ENCODE measurements around the gene NXPH3.

Gene NXPH3

DNA sequence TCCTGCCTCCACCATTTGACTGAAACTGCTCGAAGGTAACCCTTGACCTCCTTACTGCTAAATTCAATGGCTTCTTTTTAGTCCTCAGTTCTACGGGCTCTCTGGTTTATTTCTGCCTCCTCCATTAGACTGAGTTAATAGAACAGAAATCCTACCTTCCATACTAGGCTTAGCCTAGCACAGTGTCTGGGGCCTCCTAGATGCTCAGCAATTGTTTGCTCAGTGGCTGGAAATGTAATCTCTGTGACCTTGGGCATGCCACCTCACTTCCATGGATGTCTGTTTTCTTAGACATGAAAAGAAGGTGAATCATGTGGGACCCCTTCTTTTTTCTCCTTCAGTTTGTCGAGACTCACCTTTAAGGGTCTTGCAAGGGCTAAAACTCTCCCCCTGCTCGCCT is 19.7 kb downstream of the NXPH3 start:
- no peak for DNase-seq

DNA sequence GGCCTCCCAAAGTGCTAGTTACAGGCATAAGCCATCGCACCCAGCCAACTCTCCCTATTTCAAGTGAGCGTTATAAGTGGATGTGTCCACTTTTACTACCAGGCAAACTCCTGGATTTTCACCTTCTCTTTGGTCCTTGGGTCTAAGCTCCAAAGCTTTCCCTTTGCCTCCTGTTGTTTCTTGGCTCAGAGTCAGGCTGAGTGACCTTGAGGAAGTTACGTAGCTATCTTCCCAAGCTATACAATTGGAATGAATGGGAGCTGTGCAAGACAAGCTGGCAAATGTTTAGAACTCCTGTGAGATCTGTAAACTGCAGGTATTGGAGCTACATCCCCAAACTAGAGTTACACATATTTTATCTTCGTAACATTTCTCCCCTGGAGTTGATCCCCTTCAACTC is 20.3 kb downstream of the NXPH3 start:
- DNase-seq = no peak

DNA sequence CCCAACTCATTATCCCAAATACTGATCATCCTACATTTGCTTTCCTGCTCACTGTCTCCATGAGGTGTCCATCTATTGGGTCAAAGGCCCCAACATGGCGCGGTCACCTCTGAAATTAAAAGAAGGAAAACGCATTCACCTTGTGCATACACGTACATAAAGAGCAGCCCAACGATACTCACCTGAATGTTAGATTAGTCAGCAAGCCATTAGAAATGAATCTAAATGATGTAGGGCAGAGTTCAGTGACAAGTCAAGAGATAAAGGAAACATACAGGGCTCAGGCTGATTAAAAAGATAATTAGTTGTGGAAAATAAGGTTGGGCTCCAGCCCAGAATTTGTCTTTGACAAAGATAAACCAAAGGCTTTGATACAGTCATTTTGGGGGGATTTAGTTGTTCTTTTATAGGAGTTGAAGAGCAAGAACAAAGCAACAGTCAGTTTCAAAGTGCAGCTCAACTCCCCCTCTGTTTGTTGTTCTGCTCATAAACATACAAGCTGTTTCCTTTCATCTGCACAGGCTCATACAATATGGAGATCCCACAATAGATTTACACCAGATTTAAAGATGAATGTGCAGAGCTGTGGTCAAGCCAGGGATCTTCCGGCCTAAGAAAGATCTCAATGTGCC is 21.1 kb downstream of the NXPH3 start:
- no peak for DNase-seq

DNA sequence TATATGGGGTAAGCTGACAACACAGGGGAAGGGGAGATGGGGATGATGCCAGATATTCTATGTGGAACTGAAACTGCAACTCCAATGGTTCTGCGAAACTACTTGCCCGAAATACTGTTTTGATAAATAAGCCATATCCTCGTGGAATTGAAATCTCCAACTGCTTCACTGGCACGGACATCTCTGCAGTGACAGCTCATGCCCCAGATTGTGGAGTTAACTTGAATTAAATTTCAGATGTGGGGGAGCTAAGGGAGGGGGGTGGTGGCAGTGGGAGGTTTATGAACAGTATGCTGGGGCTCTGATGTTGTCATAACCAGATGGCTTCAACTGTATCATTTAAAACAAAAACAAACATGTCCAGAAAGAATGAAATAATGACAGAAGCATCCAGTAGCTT is 21.8 kb downstream of the NXPH3 start:
- DNase-seq = no peak

DNA sequence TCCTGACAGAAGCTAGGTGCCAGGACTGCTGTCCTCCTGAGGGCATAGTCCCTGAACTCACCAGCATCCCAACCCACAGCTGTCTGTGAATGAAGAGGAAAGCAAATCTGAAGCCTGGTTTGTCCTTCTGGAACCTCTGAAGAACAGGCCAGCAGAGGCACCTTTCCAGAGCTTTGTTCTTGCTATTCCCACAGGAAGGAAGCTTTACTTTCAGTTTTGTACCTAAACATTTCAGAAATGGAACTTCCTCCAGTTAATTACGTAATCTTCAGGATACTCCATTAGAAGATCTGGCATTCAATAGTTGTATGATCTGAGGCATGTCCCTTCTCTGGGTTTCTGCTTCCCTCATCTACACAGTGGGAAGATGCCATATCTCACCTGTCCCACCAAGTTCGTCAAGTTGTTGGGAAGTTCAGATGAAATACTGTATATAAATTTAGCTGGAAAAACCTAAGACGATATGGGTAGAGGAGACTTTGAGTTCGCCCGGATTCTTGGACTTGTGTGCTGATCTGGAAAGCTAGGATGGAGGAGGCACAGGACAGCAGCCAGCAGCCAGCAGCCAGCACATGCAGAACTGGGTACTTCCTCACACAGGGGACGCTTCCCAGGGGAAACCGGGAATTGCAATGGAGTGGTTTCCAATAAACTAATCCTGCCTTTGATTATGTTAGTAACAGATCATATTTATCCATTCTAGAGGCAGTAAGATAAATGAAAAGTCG is 22.4 kb downstream of the NXPH3 start:
- DNase-seq = no peak

DNA sequence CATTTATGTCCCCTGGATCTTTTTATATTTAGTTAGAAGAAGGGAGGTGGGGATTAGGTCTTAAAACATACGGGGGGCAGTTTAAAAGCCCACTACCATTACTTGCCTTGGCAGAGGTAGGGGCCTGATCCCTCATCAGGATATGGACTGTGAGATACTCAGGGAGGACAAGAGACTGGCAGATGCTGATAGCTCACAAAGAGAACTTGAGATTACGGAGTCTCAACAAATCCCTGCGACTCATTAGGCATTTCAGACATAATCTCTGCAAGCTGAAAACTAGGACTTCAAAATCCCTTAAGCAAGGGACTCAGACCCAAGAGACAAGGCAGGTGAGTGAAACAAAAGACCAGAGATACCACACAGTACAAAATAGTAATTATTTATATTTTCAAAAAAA is 23.2 kb downstream of the NXPH3 start:
- no peak for DNase-seq

DNA sequence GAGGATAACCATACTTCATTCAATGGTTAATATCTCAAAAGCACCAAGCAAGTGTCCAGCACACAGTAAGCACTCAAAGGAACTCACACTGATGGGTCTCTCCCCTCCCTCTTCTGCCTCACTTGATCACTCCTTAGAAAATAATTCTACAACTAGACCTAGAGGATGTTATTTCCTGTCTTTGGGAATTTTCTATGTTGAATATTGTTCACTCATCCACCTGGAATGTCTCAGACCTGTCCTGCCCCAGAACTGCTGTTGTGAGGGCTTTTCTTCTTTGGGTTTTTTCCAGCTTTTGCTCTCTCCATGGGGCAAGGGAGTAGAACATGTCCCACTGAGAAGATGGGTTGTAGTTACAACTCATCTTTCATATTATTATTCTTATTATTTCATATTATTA is 25.3 kb downstream of the NXPH3 start:
- no peak for DNase-seq

DNA sequence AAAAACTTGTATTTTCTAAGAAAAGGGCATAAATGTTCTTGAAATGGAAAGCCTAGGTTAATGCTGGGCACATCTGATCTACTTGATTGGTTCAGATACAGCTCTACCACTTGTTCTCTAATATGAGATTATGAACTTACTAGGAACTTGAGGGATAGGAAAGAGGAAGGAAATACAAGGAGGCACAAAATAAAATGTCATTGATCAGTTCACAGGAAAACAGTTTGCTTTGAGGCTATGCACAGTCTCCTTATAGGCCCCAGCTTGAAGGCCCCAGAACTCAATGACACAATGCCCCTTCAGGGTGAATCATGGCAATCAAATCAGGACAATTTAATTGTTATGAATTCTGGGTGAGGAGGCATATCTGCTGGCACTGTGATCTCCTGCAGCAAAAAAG is 27.1 kb downstream of the NXPH3 start:
- DNase-seq = no peak

DNA sequence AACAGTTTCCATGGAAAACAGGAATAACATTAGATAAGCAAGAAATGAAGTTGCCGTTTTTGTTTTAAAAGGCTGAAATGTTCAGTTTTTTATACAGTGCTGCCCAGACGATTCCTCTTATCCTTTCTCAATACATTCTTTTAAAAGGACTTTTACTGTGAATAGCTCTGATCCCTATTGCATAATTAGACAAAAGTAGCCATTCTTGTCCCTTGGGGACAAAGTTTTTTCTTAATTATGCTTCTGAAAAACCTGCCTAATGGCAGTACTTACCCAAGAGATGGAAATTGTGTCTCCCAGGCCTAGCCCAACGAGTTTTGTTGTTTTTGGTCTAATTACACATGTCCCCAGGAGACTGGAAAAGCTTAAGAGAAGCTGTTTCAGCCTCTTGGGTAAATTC is 27.6 kb downstream of the NXPH3 start:
- DNase-seq = no peak

DNA sequence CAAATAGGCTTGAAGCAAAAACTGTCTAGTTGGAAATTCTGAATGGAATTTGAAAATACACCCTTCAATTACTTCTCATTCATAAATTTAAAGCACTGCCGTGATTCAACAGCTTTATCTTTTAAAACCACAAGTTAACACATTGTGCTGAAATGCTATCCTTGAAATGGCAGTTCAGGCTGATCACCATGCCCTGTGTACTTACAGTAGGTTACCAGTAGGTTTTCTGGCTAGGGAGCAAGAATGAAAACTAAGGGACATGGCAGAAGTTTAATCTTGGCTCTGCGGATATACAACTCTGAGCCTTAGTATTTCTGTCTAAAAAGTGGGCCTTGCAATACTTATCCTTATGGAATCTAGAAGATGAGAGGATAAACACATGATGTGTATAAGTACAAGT is 28.0 kb downstream of the NXPH3 start:
- no peak for DNase-seq

DNA sequence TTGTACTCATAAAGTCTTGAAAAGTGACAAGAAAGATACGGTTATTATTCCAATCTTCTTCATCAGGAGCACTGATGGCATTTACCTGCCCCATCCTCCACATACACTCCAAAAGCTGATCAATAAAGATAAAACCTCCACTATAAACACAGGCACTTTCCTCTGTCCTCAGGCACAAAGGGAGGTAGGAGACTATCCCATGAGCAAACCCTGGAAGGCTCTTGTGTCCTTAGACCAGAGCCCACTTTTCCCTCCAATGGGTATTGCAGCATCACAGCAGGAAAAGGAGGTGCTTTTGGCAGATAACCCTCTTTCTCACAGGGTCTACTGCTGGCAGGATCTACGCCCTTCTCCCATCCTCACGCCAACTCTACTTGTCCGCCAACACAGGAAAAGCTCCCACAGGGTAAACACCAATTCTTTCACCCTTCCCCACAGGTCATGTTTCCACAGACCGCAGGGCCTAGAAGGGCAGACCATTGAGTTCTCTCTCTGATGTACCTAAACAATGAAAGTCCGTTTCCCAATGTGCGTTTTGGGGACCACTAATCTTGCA is 28.7 kb downstream of the NXPH3 start:
- no peak for DNase-seq

DNA sequence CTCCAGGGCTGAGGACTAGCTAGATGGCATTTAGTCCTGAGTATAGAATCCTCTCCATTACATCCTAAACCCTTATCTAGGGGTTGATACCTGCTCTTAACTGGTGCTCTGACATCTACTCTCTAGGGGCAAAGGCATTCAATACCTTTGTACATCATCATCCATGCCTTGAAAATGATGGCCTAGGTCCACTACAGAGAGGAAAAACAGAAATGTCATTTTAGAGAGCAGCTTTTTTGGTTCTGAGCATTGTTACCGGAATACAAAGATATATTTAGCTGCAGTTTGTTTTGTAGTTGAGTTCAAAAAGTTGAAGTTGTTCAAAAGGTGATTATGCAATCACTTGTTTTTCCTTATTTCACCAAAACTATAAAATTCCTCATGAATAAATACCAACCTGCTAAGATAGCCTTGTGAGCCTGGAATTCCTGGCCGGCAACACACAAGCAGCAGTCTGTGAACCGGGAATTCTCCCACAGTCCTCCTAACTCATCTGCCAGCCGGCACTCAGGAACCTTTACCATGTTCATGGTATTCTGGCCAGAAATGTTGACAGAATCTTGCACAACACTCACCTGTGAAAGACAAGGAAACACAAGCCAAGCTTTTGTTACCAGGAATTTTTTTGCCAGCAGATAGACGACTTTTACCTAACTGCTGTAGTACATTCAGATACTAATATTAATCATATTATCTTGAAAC is 35.4 kb downstream of the NXPH3 start:
- DNase-seq = no peak

DNA sequence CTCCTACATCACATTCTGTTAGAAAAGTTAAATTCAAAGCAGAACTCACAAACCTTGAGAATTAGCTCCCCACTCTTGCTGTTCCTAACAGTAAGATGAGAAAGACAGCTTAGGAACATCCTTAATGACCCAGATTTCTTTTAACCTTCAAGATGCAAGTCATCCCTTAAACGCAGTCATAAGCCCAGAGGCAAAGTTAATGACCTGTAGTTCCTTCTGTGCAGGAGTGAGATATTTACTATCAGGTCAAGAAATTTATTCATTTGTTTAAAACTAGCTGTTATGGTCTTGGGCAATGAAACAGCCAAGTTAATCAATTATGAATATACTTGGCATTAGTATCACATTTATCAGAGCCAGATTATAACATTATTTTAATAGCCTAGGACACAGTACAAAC is 37.1 kb downstream of the NXPH3 start:
- no peak for DNase-seq

DNA sequence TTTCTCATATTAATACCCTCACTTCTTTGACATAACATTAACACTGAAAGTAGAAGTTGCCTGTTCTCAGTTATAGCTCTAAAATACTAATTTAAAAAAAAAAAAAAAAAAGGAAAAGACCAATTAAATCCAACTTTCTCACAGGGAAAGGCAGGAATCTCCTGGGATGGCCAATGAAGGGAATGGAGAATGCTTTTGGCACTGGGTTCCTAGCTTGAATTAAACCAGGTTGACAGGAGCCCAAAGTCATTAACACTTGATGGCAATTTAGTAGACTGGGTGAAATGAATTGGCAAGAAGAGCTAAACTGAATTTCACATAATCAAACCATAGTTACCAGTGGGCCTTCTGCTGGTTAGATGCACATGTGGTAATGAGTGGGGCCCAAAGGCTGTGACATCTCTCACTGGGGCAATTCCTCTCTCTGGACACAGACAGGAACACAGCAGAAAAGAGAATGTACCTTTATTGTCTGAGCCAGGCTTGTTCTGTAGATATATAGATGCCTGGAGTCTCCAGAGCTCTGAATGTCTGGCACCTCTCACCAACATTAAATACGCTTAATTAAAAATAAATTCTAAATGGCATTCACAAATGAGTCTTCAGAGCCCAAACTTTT is 37.6 kb downstream of the NXPH3 start:
- no peak for DNase-seq

DNA sequence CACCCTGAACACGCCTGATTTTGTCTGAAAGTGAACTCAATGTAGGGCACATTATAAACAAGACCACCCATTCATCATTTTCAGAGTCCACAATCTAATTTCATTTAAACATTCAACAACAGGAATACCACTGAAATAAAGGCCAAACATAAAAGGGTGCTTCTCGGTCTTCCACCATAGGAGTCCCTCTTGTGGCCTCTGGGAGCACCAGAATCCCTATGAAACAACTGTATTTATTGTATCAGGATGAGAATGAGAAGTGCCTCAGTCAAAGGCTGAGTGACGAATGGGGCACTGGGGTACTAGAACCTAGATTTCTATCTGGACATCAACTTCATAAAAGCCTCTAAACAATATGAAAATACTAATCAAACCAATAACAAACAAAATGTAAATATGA is 40.4 kb downstream of the NXPH3 start:
- DNase-seq = no peak

DNA sequence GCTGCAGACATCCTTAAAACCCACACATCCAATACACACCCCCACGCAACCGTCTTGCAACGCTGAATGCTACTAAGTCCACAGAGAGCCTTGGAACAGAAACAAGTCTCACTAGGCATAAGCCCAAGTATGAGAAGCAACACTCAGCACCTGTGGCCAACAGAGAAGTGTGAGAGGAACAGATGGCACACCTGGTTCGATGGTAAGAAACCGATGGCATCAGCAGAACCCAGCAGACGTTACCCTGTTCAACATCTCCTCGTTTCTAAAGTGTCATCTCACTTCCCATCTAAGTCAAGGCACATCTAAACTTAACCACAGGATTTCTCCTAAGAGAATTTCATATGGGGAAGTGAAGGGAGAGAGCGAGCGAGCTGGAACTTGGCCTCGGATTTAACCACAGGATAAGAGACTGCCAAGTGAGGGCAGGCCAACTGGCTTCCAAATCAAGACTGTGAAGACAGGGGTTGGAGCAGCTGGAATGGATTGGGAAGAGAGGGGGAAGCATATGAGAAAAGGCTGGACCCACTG is 41.0 kb downstream of the NXPH3 start:
- DNase-seq = no peak

DNA sequence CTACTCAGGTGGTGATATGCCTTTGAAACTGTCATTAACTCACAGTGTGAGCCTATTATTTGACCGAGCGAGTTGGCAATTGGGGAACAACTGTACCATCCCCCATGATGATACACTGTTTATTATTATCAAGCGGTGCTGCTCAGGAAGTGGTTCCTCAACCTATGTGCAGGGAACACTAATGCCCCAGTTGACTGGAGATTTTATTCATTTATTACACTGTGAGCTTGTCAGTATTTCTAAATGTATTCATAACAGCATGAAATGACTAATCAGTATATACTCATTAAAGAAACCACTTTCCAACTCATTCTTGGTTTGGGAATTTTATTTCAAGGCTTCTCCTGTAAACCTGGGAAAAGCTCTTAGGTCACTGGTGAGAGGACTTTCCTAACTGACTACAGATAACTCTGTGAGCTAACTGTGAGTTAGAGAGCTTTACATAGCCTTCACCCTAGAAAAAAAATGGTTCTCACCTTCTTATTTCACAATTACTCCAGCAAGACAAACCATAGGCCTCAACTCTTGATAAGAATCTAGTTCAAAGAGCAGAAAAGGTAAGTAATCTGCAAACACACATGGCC is 42.4 kb downstream of the NXPH3 start:
- DNase-seq = no peak

DNA sequence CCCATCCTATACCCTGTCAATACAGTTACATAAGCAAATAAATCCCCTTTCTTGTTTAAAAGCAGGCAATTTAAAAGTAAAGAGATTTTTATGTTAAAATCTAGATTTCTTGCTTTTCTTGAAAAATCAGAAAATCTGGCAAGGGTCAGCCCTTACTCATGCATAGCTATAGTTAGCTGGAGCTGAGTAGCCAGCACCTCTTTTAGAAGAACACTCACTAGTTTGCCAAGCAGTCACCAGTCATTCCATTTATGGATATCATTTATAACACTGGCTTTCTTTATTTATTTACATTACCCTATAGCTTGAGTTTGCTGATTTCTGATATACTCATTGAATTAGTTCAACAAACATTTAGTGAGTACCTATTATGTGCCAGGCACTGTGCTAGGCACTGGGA is 45.7 kb downstream of the NXPH3 start:
- no peak for DNase-seq

DNA sequence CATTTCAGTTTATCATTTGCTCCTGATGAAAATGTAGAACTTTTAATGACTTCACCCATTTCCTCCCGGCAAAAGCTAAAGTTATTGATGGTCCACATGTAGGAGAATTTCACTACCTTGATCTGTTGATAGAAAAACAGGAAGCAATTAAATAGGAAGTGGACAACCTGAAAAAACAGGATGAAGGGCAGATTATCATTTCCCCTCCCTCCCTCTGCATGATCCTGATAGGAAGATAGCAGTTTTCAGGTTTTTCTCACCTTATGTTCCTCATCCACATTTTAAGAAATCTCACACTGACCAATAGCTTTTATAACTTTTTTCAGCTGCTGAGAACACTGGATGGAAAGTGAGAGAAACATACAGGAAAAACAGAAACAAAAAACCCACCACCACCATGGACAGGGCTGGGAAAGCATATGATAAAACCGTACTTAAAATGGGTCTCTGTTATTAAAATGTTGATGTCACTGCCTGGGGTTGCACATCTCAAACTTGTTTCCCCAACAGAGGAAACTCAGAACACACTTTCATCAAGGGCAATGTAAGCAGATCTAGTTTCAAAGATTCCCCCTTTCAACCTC is 46.4 kb downstream of the NXPH3 start:
- no peak for DNase-seq

DNA sequence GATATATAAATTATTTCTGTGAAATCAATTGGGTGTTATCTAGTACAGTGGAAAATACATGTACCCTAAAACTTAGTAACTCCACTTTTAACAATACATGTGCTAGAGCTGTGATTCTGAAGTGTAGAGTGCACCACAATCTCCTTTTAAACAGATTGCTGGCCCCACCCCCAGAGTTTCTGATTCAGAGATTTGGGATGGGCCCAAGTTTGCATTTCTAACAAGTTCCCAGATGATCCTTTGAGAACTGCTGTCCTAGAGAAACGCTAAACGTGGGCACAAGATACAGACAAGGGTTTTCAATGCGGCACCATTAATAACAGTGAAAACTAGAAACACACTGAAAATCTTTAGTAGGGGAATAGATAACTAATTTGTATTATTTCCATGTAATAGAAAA is 49.2 kb downstream of the NXPH3 start:
- DNase-seq = no peak

DNA sequence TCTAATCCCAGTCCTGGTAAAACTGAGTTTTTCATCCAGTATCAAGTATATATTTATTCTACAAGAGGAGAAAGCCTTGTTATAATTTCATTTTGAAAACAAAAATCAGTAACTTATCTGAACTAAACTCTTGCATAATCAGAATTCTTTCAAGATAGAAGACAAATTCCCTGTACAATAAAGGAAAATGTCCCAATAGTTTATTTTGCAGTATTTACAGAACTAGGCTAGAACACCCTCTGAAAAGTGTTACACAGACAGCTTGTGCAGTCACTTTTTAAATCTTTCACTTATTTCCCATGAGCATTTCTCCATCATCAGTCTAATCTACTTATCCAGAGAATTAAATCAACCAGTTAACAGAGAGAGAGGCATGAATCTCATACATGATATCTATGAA is 53.8 kb downstream of the NXPH3 start:
- DNase-seq = no peak

DNA sequence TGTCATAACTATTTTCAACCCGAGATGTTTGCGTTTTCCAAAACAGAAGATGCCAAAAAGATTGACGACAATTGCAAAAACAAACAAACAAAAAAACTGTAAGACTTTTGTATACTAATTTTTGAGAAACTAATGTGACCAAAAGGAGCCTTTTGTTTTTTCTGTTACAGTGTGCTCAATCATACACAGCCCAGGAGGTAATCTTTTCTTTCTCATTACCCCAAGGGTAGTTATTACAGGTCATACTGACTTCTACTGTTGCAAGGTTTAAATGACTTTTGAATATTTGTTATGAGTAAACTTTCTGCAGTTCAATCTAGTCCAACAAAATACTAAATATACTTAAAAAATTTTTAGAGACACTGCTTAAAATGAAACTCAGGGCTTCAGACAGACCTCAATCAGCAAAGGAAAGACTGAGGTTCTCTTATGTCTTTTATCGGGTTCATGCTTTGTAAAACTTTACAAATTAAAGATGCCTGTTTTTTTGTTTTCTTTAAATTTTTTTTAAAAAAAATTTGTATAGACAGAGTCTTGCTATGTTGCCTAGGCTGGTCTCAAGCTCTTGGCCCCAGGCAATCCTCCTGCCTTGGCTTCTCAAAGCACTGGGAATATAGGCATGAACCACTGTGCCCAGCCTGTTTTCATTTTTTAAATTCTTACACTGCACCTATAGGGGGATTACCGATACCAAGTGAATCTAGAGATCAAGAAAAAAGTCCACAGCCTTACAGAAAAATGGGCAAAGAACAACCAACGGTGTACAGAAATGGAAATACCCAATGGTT is 54.6 kb downstream of the NXPH3 start:
- DNase-seq = no peak
